Esophagus muscularis mucosa (tissue), 4 donors: ENCODE measurements around the gene FBXO48.

Source experiments
- CTCF ChIP-seq, 3 experiments: fragments of 200-600 bp in 2 of 3; fragments of 450-650 bp in 1 of 3; sonication (generic) in 2 of 3; IDR thresholded peaks; one replicate each; pipeline ENCODE4 v1.5.1; 2017 to 2019; ENCODE audit warnings: antibody characterized with exemption in 3 of 3, mild to moderate bottlenecking in 2 of 3, moderate library complexity in 1 of 3
- EP300 ChIP-seq: sonication (generic); formaldehyde crosslinking; IDR thresholded peaks from one replicate; pipeline ENCODE4 v1.6.1; 2017; ENCODE audit warnings: antibody characterized with exemption
- POLR2A ChIP-seq: fragments of 450-650 bp; IDR thresholded peaks from one replicate; pipeline ENCODE4 v1.6.1; 2017; ENCODE audit warnings: antibody characterized with exemption, moderate library complexity, mild to moderate bottlenecking, low read depth
- POLR2AphosphoS5 ChIP-seq, 2 donors: sonication (generic); formaldehyde crosslinking; IDR thresholded peaks; one replicate each; pipeline ENCODE4 v1.6.1; 2017; ENCODE audit warnings: antibody characterized with exemption in 2 of 2

DNA sequence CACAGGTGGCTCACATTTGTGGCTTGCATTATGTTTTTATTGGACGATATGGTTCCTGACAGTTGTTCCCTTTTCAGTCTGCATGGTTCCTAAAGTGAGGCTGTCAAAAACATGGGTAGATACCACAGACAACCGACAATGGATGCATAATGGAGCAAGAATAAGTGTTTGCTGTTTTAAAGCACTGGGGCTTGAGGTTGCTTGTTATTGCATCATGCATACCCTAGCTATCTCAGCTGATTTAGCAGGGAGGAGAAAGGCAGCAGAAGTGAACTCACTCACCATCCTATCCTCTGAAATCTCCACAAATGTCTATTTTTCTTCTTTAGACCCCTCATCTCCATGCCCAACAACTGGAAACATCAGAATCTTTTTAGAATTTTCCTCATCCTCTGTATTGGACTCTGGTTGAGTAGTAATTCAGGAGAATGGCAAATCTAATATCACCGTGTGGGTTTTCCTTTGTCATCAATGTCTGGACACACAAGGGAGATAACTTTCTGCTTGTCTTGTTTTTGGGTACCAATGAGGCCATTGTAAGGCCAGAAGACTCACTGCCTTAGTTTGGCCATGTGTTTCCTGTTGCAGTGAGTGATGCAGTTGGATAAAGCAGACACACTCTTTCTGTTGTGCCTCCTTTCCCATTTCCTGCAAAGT is 46.7 kb downstream of the FBXO48 start:
- TF ChIP-seq CTCF (IDR thresholded peaks at IDR 0.05) (no peak), POLR2A (no peak), POLR2AphosphoS5 (IDR thresholded peaks at IDR 0.05) (no peak), EP300 (no peak)
